ENCODE results near the gene SDC3.

SDC3 gene

GRCh38 chr1:30845904-30846290 is 62.7 kb downstream of the SDC3 start:
- DNase-seq = no peak

GRCh38 chr1:30845237-30845903 is 63.2 kb downstream of the SDC3 start:
- DNase-seq = no peak

- no peak for DNase-seq
Observed at GRCh38 chr1:30844631-30845030, 63.9 kb downstream of the SDC3 start.

- DNase-seq = no peak
Observed at GRCh38 chr1:30842697-30843354, 65.7 kb downstream of the SDC3 start.

GRCh38 chr1:30840904-30841598 is 67.5 kb downstream of the SDC3 start:
- DNase-seq = no peak

- DNase-seq = no peak
Observed at GRCh38 chr1:30839827-30840359, 68.7 kb downstream of the SDC3 start.

- DNase-seq = no peak
Observed at GRCh38 chr1:30838996-30839395, 69.6 kb downstream of the SDC3 start.

GRCh38 chr1:30837653-30838052 is 70.9 kb downstream of the SDC3 start:
- no peak for DNase-seq

GRCh38 chr1:30834253-30834652 is 74.3 kb downstream of the SDC3 start:
- DNase-seq = no peak

- DNase-seq = no peak
Observed at GRCh38 chr1:30830537-30830936, 78.0 kb downstream of the SDC3 start.

- DNase-seq = no peak
Observed at GRCh38 chr1:30829889-30830288, 78.7 kb downstream of the SDC3 start.

- DNase-seq = no peak
Observed at GRCh38 chr1:30824736-30825429, 83.7 kb downstream of the SDC3 start.

- DNase-seq = peak; percentile 64 to 71
Observed at GRCh38 chr1:30823969-30824735, 84.4 kb downstream of the SDC3 start.

- no peak for DNase-seq
Observed at GRCh38 chr1:30823627-30823968, 85.0 kb downstream of the SDC3 start.

- DNase-seq = no peak
Observed at GRCh38 chr1:30822966-30823581, 85.5 kb downstream of the SDC3 start.

- DNase-seq = no peak
Observed at GRCh38 chr1:30822006-30822405, 86.6 kb downstream of the SDC3 start.

GRCh38 chr1:30820299-30820698 is 88.3 kb downstream of the SDC3 start:
- DNase-seq = no peak

All from stimulated activated CD4-positive, alpha-beta T cell treated with anti-CD3 and anti-CD28 coated beads, Interleukin-2, amount 100 ng/mL, for 24 hours (primary cell).